Measurements from ENCODE around the gene COX18.

COX18 gene, protein sequence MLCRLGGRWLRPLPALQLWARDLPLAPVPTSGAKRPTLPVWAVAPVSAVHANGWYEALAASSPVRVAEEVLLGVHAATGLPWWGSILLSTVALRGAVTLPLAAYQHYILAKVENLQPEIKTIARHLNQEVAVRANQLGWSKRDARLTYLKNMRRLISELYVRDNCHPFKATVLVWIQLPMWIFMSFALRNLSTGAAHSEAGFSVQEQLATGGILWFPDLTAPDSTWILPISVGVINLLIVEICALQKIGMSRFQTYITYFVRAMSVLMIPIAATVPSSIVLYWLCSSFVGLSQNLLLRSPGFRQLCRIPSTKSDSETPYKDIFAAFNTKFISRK

DNA sequence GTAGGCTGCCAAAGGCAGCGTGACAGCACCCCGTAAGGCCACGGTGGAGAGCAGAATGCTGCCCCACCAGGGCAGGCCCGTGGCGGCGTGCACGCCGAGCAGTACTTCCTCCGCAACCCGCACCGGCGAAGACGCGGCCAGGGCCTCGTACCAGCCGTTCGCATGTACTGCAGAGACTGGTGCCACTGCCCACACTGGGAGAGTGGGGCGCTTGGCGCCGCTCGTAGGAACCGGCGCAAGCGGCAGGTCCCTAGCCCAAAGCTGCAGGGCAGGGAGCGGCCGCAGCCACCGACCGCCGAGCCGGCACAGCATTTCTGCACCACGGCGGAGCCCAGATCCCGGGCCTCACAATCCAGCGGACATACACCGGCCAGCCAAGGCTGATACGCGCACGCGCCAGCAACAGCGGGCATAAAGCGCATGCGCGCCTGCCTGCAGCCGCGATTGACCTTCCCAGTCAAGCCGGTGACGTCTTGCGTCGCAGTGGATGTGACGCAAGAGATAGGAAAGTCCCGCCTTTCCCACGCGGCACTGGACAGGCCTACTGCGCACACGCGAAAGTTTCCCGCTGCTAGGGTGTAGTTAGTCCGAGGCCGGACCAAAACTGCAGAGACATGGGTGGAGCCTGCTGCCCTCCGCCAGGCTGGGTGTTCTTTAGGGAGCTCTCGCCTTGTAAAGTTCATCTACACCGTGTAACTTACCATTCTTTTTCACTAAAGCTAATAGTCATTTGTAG, at the start of gene COX18:
Gene COX18, minus strand, starts transcription at position 379 of the 736 bp plus-strand sequence. Its CDS starts 67 bp downstream, at position 312.
- peak; percentile 98 for DNase-seq (ENCODE audit: low spot score)

DNA sequence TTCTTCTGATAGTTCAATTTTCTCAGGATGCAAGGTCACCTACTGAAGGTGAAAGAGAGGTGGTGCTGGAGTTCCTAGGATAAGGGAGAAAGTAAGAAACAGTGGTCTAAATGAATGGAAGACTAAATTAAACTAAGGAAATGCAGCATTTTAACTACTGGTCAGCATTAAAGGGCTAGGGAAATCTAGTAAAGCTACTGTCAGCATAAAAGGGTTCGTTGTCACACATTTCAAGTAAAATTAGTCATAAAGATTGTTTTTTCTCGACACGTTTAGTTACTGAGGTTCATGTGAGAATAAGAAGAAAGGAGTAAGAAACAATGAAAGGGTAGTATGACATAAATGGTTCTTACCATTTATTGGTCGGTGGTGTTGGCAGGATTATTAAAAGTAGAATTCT, 40.0 kb upstream of the COX18 start:
- DNase-seq (ENCODE audit: low spot score): no peak

DNA sequence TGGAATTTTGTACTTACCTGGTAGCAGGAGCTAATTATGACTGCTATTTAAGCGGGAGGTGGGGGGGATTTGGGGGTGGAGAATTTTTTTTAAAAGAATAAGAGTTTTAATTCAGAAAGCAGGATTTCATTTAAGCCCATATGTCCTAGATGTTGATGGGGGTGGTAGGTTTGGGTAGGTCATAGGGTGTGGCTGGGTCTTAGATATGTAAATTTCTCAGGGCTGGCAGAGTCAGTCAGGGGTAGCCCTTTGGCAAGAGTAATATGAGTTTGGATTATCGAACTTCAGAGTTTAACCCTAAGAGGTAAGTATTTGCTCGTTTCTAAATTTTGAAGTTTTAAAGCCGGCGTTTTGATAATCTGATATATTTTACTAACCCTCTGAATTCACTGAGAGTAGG, 35.2 kb upstream of the COX18 start:
- DNase-seq (ENCODE audit: low spot score): no peak

DNA sequence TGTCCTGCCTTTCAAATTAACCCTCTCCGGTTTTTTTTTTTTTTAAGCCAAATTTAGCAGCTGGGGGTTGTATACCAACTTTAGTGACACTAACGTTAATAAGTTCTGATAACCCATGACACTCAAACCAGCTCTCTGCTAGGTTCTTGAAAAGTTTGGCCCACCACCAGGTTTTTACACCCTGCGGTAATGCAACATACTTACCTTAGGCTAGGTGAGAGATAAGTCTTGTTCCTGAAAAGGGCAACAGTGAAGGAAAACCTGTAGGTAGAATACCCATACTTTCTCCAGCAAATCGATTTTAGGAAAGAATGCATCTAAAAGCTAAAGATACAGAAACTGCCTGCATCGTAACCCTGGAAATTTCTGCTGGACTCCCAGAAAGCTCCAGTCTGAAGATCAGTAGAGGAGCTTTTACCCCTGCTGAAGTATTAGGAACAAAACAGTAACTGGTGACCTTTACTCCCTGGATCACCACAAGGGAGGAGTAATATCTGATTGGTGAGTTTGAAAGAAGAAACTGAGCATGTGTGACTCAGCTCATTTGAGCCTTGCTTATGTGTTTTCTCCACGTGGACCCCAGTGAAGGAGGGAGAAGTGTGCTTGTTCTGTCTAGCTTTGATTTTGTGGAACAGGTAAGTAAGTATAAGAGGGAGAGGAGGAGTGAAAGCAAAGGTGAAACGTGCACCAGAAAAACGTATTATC, 34.4 kb upstream of the COX18 start:
- DNase-seq (ENCODE audit: low spot score): no peak

DNA sequence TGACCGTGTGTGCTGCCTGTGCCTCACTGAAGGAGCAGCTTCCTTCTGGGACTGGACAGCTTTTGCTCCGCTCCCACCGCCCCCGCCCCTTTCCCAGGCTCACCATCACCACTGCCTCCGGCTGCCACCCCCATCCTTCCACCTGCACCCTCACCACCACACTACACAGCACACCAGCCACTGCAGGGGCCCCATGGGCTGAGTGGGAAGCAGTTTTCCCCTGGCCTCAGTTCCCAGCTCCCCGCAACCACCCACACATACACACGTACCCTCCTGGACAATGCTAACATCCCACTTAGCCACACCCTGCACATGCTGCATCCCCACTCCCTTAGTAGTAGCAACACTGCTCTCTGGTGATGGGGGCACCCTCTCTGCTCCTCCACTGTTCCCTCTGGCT, 29.6 kb upstream of the COX18 start:
- no peak for DNase-seq (ENCODE audit: low spot score)

DNA sequence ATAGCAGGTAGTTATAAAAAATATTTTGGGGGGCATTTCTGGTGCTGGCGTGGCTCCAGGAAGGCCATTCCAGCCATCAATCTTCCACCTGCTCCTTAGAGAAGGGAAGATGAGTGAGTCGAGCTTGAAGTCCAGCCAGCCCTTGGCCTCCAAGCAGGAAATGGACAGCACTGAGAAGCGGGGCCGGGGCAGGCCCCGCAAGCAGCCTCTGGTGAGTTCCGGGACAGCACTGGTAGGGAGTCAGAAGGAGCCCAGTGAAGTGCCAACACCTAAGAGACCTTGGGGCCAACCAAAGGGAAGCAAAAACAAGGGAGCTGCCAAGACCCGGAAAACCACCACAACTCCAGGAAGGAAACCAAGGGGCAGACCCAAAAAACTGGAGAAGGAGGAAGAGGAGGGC, 29.2 kb upstream of the COX18 start:
- no peak for DNase-seq (ENCODE audit: low spot score)

DNA sequence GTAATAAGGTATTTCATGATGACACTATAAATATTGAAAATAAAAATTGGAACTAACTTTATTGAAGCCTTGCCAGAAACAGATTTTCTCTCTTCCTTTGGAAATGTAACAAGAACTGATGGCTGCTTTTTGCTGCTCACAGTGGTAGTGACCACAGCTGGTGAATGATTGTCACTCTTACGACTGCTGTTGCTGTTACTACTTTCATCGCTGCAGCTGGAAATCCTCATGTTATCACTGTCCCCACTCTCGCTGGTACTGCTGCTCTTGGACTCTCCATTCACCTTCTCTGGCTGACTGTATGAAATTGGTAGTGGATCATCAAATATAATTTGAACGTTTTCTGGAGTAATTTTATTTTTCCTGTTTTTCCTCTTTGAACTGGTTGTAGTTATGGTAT, 28.5 kb upstream of the COX18 start:
- DNase-seq (ENCODE audit: low spot score): no peak

DNA sequence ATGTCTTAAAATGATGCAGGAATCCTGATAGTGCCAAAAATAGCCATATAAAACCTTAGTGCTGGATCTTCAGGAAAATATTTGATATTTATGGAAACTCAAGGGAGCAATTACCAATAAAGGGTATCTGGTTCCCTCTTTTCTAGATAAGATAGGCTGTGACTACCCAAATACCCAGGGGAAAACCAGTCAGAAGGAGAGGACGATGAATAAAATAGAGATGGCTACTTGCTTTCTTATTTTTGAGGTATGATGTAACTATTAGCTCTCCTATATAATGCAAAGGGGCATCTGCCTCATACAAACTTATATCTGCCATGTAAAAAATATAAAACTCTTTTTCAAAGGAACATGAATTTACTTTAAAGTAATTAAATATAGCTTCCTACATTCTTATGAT, 23.4 kb upstream of the COX18 start:
- DNase-seq (ENCODE audit: low spot score): no peak

DNA sequence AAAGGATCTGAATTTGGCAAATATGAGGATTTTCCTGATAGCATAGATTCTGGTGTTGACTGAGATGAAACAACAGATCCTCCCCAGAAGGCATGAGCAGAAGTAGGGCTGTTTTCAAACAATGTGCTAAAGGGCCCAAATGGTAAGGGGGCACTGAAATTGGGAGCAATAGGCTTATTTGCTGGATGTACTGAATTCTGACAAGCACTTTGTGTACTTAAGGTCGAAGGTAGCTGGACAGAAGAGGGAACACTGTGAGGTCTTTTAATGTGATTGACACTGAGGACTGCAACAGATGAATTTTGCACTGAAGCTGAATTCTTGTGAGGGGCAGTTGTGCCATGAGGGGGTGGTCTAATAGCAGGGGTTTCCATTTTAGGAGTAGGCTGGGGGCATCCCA, 21.2 kb upstream of the COX18 start:
- no peak for DNase-seq (ENCODE audit: low spot score)

DNA sequence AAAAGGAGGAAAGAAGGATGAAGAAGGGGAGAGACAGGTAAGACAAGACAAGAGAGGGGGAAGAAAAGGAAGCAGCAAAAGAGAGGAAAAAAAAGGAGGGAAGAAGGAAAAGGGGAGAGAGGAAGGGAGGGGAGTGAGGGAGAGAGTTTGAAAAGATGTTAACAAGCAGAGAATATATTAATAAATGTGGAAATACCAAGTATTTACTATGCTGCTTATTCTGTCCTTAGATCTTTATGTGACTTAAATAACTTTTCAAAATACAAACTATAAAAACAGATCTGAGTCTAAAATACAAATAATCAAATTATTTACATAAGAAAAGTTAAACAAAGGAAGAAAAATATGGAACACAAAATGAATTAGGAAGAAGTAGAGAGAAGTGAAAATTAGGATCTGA, 18.4 kb upstream of the COX18 start:
- no peak for DNase-seq (ENCODE audit: low spot score)

DNA sequence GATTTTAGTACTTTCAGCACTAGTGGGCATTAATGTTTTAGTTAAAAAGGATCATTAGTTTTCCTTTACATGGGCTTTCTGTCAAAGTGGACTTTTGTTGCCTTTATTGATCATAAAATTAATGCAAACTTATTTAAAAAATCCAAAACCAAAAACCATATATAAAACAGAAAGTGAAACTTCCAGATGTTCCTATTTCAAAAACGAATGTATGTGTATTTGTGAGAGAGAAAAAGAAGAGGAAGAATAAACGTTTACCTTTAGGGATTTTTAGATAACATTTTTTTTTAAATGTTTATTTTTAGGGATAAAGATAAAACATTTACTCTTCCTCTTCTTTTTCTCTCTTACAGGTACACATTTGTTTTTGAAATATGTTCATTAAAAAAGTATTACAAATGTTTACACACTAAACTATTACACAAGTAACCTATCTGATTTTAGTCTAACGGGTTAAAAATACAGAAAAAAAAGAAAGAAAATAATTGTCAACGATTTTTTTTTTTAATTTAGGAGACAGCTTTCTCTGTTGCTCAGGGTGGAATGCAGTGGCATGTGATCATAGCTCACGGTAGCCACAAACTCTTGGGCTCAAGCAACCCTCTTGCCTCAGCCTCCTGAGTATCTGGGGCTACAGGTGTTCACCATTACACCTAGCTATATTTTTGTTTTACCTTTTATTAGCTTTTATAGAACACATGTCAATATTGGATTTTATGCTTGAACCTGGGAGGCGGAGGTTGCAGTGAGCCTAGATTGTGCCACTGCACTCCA, 16.8 kb upstream of the COX18 start:
- no peak for DNase-seq (ENCODE audit: low spot score)

DNA sequence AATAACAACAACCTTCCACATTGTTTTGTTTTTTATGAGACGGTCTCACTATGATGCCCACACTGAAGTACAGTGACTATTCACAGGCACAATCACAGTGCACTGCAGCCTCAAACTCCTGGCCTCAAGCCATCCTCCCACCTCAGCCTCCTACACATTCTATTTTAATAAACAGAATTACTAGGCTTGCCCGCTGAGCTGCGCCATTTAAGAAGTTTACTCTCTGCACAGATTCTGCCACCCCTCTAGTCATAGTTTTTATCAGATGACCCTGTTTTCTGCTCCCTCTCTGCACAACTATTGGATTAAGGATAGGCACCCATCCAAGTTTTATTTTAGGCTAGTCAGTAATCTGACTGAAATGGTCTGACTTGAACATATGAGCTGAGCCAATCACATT, 11.3 kb upstream of the COX18 start:
- DNase-seq (ENCODE audit: low spot score): no peak

DNA sequence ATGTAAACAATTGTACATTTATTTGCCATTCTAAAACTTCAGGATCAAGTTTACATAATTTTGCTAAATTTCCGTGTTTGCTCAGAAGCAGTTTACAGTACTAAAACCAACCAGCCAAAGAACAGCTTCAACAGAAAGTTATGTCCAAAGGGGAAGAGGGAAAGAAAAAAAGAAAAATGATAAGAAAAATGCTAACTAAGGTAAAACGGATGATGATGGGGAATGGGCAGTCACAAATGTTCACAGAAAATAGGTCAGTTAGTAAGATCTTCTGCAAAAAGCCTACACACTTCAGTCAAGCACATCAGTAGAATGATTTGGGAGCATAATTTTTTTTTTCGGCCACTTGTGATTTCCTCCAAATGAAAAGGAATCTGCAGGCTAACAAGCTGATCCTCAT, 6.3 kb upstream of the COX18 start:
- DNase-seq (ENCODE audit: low spot score): no peak

DNA sequence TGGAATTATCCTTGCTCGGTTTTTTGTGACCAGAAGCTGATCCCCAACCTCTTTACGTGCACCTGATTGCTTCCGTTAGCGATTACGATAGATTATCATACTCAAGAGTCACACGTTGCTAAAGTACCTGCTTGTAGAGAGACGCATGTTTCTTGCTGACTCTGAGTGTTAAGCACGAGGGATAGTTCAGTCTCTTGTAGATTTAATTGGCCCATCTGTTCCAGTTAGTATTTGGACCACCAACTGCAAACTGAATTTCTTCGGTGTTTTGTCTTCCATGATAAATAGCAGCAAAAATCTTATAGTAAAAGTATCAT, 516 bp upstream of the COX18 start:
- no peak for DNase-seq (ENCODE audit: low spot score)

DNA sequence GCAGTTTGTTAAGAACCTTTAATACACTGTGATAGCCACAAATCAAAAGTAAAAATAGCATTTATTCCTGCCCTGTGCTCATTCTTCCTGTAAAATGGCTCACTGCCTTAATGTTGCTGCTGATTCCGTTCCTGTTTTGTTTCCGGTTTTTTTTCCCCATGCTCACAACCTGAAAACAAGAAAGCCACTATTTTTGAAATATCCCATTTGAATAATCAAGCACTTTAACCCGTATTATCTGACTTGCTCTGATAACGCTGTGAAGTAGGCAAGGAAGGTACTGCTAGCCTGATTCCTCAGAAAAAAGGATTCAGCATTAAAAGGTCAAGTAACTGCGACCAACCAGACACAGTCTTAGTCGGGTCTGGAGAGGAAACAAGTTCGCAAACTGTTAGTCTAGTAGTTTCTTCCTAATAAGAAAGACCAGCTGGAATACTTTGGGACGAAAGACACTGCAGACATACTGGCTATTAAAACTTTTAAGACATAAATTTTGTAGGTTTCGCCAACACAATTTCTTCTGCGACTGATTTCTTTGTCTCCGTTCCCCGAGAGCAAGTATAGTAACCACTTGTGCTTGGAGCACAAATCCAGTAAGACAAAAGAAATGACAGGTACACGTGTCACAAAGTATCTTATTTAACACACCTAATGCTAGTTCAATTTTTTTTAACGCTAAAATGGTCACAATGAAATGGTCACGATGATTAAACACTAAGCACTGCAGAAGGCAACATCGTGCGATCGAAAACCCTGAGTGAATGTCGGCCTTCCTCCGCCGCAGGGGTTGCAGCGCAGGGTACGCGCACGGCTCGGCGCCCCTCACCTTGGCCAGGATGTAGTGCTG, 802 bp downstream of the COX18 start:
- no peak for DNase-seq (ENCODE audit: low spot score)

DNA sequence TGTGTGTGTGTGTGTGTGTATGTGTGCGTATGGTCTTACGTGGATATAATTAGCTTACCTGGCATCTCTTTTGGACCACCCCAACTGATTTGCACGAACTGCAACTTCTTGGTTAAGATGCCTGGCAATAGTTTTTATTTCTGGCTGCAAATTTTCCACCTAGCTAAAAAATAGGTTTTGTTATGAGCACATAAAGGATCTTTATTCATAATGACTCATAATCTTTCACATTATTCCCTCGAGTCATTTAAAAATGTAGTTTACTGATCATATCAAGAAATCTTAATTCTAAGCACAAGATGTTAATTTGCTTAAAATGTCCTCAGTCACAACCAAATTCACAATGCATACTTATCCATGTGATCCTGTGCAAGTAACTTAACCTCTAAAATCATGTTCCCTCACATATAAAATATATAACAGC, 1.5 kb downstream of the COX18 start:
- no peak for DNase-seq (ENCODE audit: low spot score)

DNA sequence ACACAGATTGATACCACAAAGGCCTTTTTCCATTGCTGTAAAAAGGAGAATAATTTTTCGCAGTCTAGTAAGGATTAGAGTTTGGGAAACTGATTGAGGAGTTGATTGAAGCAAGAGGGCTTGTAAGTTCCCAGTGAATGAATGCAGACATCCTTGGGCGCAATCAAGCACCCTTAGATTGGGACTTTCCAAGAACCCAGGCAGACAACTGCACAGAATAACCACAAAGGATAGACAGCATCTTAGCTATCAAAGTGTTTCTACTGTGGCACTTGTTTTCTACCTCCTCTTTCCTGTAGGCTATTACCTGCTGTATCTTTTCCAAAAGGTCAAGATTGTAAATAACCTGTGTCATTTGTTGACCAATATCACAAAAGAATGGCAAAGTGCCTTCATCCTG, 2.6 kb downstream of the COX18 start:
- no peak for DNase-seq (ENCODE audit: low spot score)

DNA sequence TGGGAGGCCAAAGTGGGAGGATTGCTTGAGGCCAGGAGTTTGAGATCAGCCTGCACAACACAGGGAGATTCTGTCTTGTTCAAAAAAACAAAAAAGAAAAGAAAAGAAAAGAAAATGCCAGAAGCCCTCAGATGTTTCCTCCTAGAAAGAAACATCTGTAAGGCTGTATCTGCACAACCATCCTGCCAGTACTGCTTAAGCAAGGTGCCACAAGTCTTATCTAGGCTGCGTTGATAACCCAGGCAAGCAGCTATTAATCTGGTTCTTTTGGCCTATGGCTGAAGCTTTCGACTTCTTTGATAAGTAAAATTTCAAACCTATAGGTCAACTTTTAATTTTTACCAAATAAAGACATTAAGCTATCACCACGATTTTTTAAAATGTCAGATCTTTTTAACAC, 3.1 kb downstream of the COX18 start:
- DNase-seq (ENCODE audit: low spot score): no peak

DNA sequence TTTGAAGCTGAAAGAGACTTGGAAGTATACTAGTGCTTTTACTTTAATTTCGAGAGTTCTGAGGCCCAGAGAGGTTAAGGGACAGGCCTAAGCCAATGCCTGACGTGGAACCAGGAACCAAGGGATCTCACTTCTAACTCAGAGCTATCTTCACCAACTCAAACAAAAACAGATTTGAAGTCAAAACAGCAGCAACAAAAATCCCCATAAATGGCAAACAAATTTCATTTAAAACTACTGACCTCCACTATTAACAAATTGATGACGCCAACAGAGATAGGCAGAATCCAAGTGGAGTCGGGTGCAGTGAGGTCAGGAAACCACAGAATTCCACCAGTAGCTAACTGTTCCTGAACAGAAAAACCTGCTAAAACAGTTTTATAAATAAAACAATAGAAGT, 5.0 kb downstream of the COX18 start:
- no peak for DNase-seq (ENCODE audit: low spot score)

DNA sequence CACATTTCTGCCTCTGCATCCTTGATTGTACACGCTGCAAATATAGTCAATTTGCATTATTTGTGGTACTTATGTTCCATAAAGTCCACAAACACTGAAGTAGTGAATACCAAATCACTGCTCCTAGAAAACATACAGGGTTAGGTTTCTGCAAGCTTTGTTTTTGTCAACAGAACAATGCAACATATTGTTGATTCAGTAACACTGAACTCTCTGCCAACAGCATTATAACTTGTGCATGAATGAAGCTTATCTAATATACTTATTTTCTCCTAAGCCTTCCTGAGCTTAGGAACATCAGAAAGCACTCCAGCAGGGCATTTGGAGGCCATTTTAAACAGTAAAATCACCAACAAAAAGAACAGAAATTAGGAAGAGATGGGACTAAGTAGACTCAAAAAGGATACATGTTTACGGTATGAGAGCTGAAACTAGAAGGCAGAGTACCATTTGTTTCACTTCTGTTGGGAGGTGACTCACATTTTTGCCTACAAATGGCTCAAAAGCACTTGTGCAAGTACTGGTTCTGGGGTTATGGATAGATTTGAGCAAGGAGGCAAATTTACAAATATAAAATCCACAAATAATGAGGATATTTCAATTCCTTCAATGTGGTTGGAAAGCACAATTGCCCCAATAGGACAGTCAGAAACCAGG, 14.1 kb downstream of the COX18 start:
- no peak for DNase-seq (ENCODE audit: low spot score)

DNA sequence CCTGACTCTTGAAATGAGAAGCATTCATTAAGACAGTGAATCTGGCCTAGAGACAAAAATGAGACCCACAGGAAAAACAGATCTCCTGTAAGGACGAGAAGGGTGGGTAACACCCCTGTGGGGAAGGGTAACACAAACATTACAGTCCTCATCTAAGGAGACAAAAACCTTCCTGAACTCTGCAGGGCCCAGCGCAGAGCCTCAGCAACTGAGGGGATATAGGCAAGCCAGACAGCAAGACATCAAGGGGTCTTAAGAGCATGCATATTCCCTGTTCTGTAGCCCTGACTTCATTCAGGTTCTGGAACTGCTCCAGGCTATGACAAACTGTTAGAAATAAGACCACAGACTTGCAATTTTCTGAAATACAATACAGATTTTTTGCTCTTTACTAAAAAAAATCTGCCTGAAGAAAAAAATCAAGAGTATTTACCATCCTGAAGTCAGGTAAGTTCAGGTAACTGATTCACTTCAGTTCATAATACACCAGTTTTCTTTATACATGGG, 15.5 kb downstream of the COX18 start:
- DNase-seq (ENCODE audit: low spot score): no peak
